HG03103 (cell line): Measurements from ENCODE around the gene LHFPL6.
A peak's percentile ranks its signal among the peaks of the same experiment; 100 is the strongest.

ENCODE experiments used
- ATAC-seq: cut with Tn5 transposase; IDR thresholded peaks from one replicate; pipeline ENCODE4 v1.9.1; 2021; ENCODE audit warnings: low read depth; ENCODE audit not compliant: unreplicated experiment

LHFPL6 gene

DNA sequence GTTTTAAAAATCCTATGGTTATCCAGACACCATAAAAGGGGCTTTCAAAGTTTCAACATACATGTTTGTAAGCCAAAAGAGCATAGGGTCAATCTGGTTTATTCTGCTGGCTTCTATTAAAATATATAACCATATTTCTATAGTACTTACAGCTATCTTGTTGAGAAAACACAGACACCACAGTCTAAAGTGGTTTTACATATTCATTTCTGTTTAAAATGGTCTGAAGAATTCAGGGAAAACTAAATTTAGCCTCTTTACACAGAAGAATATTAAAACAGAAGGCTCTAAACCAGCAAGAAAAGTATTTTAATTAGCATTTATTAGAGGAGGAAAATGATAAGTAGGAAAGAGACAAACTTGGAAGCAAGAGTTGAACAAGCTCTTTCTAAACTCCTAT lies 203.9 kb downstream of the LHFPL6 start:
- no peak for ATAC-seq

DNA sequence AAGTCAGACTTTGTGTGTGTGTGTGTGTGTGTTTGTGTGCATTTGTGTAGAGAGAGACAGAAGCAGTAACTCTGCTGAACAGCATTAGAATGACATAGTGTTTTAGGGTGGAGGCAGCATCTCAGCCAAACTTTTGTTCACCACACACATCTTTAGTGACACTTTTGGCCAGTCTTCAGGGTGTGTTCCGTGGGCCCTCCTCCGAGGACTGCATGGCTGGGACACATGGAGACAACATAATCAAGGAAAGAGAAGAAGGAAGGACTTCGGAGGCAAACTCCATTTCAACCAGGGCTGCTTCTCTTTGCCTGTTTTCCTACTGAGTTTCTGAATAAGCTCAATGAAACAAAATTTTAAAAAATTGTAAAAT lies 205.1 kb downstream of the LHFPL6 start:
- ATAC-seq: no peak

- no peak for ATAC-seq
Measured at GRCh38 chr13:39397226-39397895, 205.6 kb downstream of the LHFPL6 start.

- no peak for ATAC-seq
Measured at GRCh38 chr13:39394796-39395678, 208.0 kb downstream of the LHFPL6 start.

GRCh38 chr13:39391761-39392160 lies 211.2 kb downstream of the LHFPL6 start:
- ATAC-seq: no peak

DNA sequence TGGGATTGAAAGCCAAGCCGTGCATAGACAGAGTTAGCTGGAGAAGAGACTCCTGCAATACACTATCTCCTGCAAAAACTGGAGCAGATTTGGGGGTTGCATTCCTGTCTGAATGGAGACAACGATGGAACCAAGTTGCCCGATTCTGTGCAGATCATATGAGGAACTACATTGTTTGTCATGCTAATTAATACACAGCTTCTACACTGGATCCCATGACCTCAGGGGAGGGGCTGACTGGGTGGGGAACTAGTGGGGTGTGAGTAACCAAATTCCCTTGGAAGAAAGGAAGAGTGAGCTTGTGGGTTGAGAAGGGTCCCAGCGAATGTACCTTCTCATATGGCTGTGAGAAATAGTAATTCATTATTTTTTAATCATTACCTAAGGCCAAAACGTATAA lies 214.0 kb downstream of the LHFPL6 start:
- no peak for ATAC-seq

DNA sequence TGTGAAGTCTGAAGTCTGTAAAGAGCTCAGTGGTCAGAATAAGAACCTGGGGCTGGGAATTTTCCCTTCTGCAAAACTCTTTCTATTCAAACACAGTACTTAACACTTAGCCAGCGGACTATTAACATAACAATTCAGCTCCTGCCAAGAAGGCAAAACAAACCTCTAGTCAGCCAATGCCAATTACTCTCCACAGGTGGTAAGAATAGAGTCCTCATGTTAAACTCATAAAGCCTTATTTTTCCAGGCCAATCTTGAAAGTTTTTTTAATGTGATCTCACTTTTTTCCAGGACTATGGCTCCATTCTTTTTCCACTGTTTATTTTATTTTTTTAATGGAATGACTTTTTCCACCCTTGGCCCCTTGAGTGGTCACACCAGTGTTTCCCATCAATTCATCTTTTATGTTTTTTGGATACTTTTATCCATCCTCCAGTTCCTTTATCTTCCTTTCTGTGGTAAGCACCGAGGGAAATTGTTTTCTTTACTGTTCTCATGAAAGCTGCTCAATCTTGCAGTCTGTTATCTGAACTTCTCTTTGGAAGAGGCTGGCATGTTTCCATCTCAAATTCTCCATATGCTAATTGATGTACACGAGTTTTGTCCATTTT lies 217.3 kb downstream of the LHFPL6 start:
- ATAC-seq: no peak

- ATAC-seq: no peak
Measured at GRCh38 chr13:39385154-39385553, 217.8 kb downstream of the LHFPL6 start.

DNA sequence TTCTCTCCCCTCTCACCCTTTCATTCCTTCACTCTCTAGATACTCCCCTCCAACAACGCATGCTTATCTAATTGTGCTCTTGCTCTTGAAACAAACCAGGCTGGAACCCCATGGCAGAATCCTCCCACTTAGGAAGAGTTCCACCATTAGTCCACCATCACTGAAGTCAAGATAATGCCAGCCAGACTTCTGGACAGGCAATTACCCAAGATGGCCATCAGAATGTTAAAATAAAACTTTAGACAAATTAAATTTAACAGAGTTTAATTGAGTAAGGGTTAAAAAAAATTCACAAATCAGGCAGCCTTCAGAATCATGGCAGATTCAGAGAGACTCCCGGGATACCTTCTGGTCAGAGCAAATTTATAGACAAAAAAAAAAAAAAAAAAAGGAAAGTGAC lies 221.5 kb downstream of the LHFPL6 start:
- no peak for ATAC-seq

DNA sequence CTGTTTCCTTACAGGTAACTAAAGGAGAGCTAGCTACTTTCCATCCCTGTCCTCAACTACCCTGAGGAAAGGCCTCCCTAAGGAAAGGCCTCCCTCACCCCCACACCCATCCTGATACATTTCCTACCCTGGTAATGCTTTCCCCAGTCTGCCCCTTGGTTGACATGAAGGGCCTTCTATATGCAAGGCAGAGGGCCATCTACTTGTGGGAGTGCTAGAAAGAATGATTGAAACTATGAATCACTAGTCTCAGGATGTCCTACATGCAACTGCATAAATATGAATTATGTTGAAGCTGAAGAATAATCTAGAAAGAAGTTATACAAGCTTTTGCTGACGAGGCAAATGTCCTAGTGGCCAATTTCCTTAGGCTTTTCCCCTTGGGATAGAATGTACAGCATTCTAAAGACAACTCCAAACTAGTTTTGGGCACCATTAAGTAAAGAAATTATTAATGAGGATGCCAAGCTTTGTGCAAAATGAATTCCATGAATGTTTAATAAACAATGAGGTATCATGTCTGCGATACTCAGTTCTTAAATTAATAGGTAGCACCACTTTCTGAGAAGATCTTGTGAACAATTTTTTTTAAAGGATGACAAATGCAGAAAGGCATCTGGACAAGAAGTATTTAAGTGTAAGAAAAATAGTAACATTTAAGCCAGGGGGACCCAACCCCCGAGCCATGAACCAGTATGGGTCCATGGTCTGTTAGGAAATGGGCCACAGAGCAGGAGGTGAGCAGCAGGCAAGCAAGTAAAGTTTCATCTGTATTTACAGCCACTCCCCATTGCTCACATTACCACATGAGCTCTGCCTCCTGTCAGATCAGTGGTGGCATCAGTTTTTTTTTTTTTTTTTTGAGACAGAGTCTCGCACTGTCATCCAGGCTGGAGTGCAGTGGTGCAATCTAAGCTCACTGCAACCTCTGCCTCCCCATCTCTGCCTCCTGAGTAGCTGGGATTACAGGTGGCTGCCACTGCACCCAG lies 223.0 kb downstream of the LHFPL6 start:
- no peak for ATAC-seq

DNA sequence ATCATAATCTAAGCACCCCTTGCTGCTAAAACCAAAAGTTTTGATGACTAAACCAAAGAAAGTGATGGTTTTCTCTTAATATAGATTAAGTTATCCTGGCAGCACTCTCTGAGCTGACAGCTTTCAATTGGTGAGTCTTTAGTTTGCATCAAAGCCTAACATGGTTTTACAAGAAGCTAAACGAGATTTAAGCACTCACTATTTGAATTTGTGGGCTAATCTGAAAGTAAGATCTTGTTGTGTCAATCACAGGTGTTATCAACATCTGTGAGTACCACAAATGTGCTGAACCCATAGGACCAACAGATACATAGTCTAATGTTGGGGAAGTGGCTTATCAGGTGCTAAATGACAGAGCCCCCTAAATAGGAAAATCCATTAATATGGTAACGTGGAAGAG lies 223.9 kb downstream of the LHFPL6 start:
- peak; percentile 91 for ATAC-seq

DNA sequence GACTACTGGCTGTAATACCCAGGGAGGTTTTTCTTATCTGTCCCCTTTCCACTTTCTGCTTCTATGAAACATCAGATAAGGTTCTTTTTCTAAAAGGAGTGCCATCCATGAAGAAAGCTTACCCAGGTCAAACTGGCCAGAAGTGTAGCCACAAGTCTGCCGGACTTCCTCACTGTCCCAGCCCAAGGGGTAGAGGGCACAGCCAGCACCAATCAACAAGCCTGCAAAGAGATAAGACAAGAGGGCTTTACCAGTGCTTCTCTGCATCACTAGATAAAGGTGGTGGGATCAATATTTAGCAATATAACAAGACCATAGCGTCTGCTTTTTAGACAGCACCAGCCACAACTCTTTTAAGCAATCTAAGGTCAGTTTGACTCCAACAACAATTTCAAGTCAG lies 224.7 kb downstream of the LHFPL6 start:
- no peak for ATAC-seq

- no peak for ATAC-seq
Measured at GRCh38 chr13:39377699-39378098, 225.3 kb downstream of the LHFPL6 start.

DNA sequence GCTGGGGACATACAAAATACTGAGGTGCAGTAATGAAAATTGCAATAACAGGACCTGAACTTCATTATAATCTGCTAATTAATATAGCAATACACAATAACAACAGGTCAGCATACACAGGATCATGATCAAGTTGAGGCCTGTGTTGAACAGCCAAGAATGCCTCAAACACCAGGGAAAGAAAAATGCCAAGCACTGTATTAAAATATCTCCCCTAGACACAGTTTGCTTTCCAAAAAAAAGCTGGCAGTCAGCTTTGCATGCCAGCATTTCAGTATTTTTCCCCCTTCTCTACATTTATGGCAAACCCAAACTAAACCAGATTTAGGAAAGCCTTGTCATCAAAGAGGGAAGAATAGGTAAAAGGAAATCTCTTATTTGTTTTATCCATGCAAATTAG lies 226.9 kb downstream of the LHFPL6 start:
- no peak for ATAC-seq

DNA sequence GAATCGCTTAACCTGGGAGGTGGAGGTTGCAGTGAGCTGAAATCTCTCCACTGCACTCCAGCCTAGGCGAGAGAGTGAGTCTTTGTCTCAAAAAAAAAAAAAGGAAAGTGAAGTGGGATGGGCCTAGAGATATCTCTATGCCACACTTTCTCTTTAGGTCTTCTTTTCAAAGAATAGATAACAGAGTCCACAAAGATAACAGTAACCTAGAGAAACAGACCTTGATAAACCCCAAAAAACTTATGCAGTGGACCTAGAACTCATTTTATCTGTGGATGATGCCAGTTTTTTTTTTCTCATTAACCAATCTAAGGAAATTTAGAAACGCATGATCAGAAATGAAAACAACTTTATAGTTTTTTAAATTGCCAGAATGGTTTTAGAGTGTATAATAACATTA lies 227.4 kb downstream of the LHFPL6 start:
- no peak for ATAC-seq

- no peak for ATAC-seq
Measured at GRCh38 chr13:39374741-39375189, 228.2 kb downstream of the LHFPL6 start.

GRCh38 chr13:39373145-39373544 lies 229.8 kb downstream of the LHFPL6 start:
- ATAC-seq: no peak

- ATAC-seq: no peak
Measured at GRCh38 chr13:39371706-39372105, 231.3 kb downstream of the LHFPL6 start.

DNA sequence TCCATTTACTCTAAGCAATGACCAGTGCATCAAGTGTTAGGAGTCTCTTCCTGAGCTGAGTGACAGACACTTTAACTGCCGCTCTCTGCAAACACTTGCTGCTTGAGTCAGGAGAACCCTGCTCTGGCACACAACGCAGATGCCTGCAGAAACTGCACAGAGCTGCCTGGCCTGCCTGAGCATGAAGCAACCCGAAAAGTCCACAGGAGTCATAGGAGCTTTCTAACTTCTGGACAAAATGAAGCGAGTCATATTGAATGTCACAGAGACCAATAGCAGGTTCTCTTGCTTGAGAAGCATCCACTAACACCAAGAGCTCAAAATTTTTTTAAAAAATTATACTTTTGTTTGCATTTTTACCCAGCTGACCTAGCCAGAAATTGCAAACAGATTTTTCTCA lies 232.4 kb downstream of the LHFPL6 start:
- ATAC-seq: no peak

DNA sequence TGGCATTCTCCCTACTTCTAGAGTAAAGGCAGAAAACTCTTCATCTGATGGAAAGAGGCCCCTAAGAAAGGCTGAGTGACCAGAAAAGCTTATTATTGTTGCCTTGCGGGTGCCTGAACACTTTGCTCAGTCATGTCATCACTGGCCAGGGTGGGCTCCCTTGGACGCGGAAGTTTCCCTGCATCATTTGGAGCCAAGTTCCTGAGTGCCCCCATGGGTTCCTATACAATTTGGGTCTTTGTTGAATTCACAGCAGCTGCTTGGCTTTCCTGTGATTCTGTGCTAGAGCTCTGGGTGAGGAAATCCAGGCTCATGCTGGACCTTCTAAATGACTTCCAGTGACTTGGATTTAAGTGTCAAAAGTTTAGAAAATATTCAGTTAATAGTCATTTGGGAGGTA lies 232.9 kb downstream of the LHFPL6 start:
- no peak for ATAC-seq
